HEK293T (cell line): ENCODE data around the gene LRRN1.

Experiments
- ELF4 ChIP-seq: fragments of 450-650 bp; IDR thresholded peaks from 2 replicates; pipeline ENCODE4 v1.6.1; 2017; ENCODE audit warnings: antibody characterized with exemption
- LEF1 ChIP-seq: fragments of 450-650 bp; IDR thresholded peaks from 2 replicates; pipeline ENCODE4 v1.6.1; 2017; ENCODE audit warnings: mild to moderate bottlenecking, borderline replicate concordance
- NFRKB ChIP-seq: fragments of 450-650 bp; IDR thresholded peaks from 2 replicates; pipeline ENCODE4 v1.6.1; 2016; ENCODE audit warnings: mild to moderate bottlenecking, moderate library complexity
- SP1 ChIP-seq: fragments of 450-650 bp; IDR thresholded peaks from 2 replicates; pipeline ENCODE4 v1.6.1; 2017
- ZNF384 ChIP-seq: fragments of 450-650 bp; IDR thresholded peaks from 2 replicates; pipeline ENCODE4 v1.6.1; 2016

GRCh38 chr3:3766140-3766539, 33.1 kb upstream of the LRRN1 start:
- no peak for TF ChIP-seq ZNF384
- TF ChIP-seq LEF1, result no peak
- no peak for TF ChIP-seq SP1
- no peak for TF ChIP-seq ELF4
- no peak for TF ChIP-seq NFRKB
